HG03521 (cell line): ENCODE data around the gene LRRC3C.
"Not testable (repeated sequence)": the region's sequence is repeated elsewhere in the genome, so short reads cannot be mapped to it uniquely, and the experiment has no call there.

ENCODE experiments used
- ATAC-seq: cut with Tn5 transposase; IDR thresholded peaks from one replicate; pipeline ENCODE4 v1.9.1; 2021; ENCODE audit warnings: mild to moderate bottlenecking, moderate library complexity; ENCODE audit not compliant: unreplicated experiment

The LRRC3C gene

GRCh38 chr17:39927101-39927928, at the start of gene LRRC3C, which contains the start of gene ORMDL3:
Gene LRRC3C, plus strand, starts transcription at chr17:39927732. Its CDS starts 13,792 bp downstream, at chr17:39941524.
Gene ORMDL3, minus strand, starts transcription at chr17:39927601. Its CDS starts 3,398 bp downstream, at chr17:39924203.
- peak; percentile 72 for ATAC-seq

- ATAC-seq, result not testable (repeated sequence)
Measured at GRCh38 chr17:39886102-39886501, 41.4 kb upstream of the LRRC3C start.

GRCh38 chr17:39887078-39887477, 40.5 kb upstream of the LRRC3C start:
- no peak for ATAC-seq

GRCh38 chr17:39889200-39889599, 38.3 kb upstream of the LRRC3C start:
- ATAC-seq, result no peak

- ATAC-seq, result no peak
Measured at GRCh38 chr17:39894681-39895376, 32.7 kb upstream of the LRRC3C start.

GRCh38 chr17:39898088-39898487, 29.4 kb upstream of the LRRC3C start:
- ATAC-seq, result no peak

- no peak for ATAC-seq
Measured at GRCh38 chr17:39899215-39899614, 28.3 kb upstream of the LRRC3C start.

GRCh38 chr17:39902027-39902426, 25.5 kb upstream of the LRRC3C start:
- not testable (repeated sequence) for ATAC-seq

- ATAC-seq, result no peak
Measured at GRCh38 chr17:39903158-39903884, 24.2 kb upstream of the LRRC3C start.

GRCh38 chr17:39904990-39905288, 22.6 kb upstream of the LRRC3C start:
- ATAC-seq, result no peak

- no peak for ATAC-seq
Measured at GRCh38 chr17:39908789-39909352, 18.7 kb upstream of the LRRC3C start.

- ATAC-seq, result no peak
Measured at GRCh38 chr17:39913989-39914388, 13.5 kb upstream of the LRRC3C start.

- ATAC-seq, result no peak
Measured at GRCh38 chr17:39915559-39915958, 12.0 kb upstream of the LRRC3C start.

GRCh38 chr17:39916918-39917317, 10.6 kb upstream of the LRRC3C start:
- ATAC-seq, result no peak

- no peak for ATAC-seq
Measured at GRCh38 chr17:39919087-39919683, 8.3 kb upstream of the LRRC3C start.

GRCh38 chr17:39920218-39921210, 7.0 kb upstream of the LRRC3C start:
- no peak for ATAC-seq

- ATAC-seq, result no peak
Measured at GRCh38 chr17:39921323-39921722, 6.2 kb upstream of the LRRC3C start.

- ATAC-seq, result no peak
Measured at GRCh38 chr17:39922006-39922405, 5.5 kb upstream of the LRRC3C start.

GRCh38 chr17:39923230-39923629, 4.3 kb upstream of the LRRC3C start:
- no peak for ATAC-seq
